ENCODE results near the gene IL12RB1.
A peak's percentile ranks its signal among the peaks of the same experiment; 100 is the strongest.

IL12RB1 gene

GRCh38 chr19:18122424-18122823 is 35.7 kb upstream of the IL12RB1 start:
- Histone ChIP-seq H3K4me1 (ENCODE audit: control insufficient read depth in 1 of 2, insufficient read depth in 2 of 2, low read length in 2 of 2) (peaks cover 18 to 20% of the 10 kb centered on the region in 2 donors), H3K9ac (ENCODE audit: low read depth in 1 of 2, low read length in 2 of 2) (no peak overlapping the region), H3K27ac (ENCODE audit: low read depth, low read length) (no peak overlapping the region), H3K36me3 (ENCODE audit: control insufficient read depth in 1 of 2, insufficient read depth in 2 of 2, low read length in 2 of 2) (peaks cover 22 to 49% of the 10 kb centered on the region in 2 donors), H3K9me3 (ENCODE audit: control insufficient read depth in 1 of 2, low read length in 2 of 2) (no peaks in the 10 kb centered on the region), H3K27me3 (ENCODE audit: control insufficient read depth in 1 of 2, insufficient read depth in 2 of 2, low read length in 2 of 2) (no peaks in the 10 kb centered on the region), H3K4me3 (ENCODE audit: low read depth in 1 of 2, low read length in 2 of 2) (no peak overlapping the region)

- Histone ChIP-seq H3K36me3 (ENCODE audit: control insufficient read depth in 1 of 2, insufficient read depth in 2 of 2, low read length in 2 of 2) (peaks cover 22 to 46% of the 10 kb centered on the region in 2 donors), H3K9me3 (ENCODE audit: control insufficient read depth in 1 of 2, low read length in 2 of 2) (no peaks in the 10 kb centered on the region), H3K27ac (ENCODE audit: low read depth, low read length) (no peak overlapping the region), H3K4me3 (ENCODE audit: low read depth in 1 of 2, low read length in 2 of 2) (no peak overlapping the region), H3K9ac (ENCODE audit: low read depth in 1 of 2, low read length in 2 of 2) (no peak overlapping the region), H3K27me3 (ENCODE audit: control insufficient read depth in 1 of 2, insufficient read depth in 2 of 2, low read length in 2 of 2) (no peaks in the 10 kb centered on the region), H3K4me1 (ENCODE audit: control insufficient read depth in 1 of 2, insufficient read depth in 2 of 2, low read length in 2 of 2) (peaks cover 21 to 24% of the 10 kb centered on the region in 2 donors)
Observed at GRCh38 chr19:18121166-18121565, 34.4 kb upstream of the IL12RB1 start.

GRCh38 chr19:18120127-18120526 is 33.4 kb upstream of the IL12RB1 start:
- no peak overlapping the region for H3K27ac ChIP-seq (ENCODE audit: low read depth, low read length)
- peaks cover 21 to 24% of the 10 kb centered on the region in 2 donors for H3K4me1 ChIP-seq (ENCODE audit: control insufficient read depth in 1 of 2, insufficient read depth in 2 of 2, low read length in 2 of 2)
- no peak overlapping the region for H3K9ac ChIP-seq (ENCODE audit: low read depth in 1 of 2, low read length in 2 of 2)
- H3K27me3 ChIP-seq (ENCODE audit: control insufficient read depth in 1 of 2, insufficient read depth in 2 of 2, low read length in 2 of 2): no peaks in the 10 kb centered on the region
- no peaks in the 10 kb centered on the region for H3K9me3 ChIP-seq (ENCODE audit: control insufficient read depth in 1 of 2, low read length in 2 of 2)
- H3K36me3 ChIP-seq (ENCODE audit: control insufficient read depth in 1 of 2, insufficient read depth in 2 of 2, low read length in 2 of 2): peaks cover 22 to 44% of the 10 kb centered on the region in 2 donors
- H3K4me3 ChIP-seq (ENCODE audit: low read depth in 1 of 2, low read length in 2 of 2): no peak overlapping the region

- H3K27ac ChIP-seq (ENCODE audit: low read depth, low read length): no peak overlapping the region
- peaks cover 22 to 45% of the 10 kb centered on the region in 2 donors for H3K36me3 ChIP-seq (ENCODE audit: control insufficient read depth in 1 of 2, insufficient read depth in 2 of 2, low read length in 2 of 2)
- H3K9me3 ChIP-seq (ENCODE audit: control insufficient read depth in 1 of 2, low read length in 2 of 2): no peaks in the 10 kb centered on the region
- H3K4me3 ChIP-seq (ENCODE audit: low read depth in 1 of 2, low read length in 2 of 2): peak overlapping the region; percentile 69 to 77
- H3K27me3 ChIP-seq (ENCODE audit: control insufficient read depth in 1 of 2, insufficient read depth in 2 of 2, low read length in 2 of 2): no peaks in the 10 kb centered on the region
- H3K4me1 ChIP-seq (ENCODE audit: control insufficient read depth in 1 of 2, insufficient read depth in 2 of 2, low read length in 2 of 2): peaks cover 21 to 24% of the 10 kb centered on the region in 2 donors
- H3K9ac ChIP-seq (ENCODE audit: low read depth in 1 of 2, low read length in 2 of 2): peak overlapping the region; percentile 4 to 74
Observed at GRCh38 chr19:18119717-18120105, 33.0 kb upstream of the IL12RB1 start.

- Histone ChIP-seq H3K4me1 (ENCODE audit: control insufficient read depth in 1 of 2, insufficient read depth in 2 of 2, low read length in 2 of 2) (peaks cover 21 to 24% of the 10 kb centered on the region in 2 donors), H3K9ac (ENCODE audit: low read depth in 1 of 2, low read length in 2 of 2) (peak overlapping the region; percentile 28 to 74), H3K36me3 (ENCODE audit: control insufficient read depth in 1 of 2, insufficient read depth in 2 of 2, low read length in 2 of 2) (peaks cover 19 to 45% of the 10 kb centered on the region in 2 donors), H3K27me3 (ENCODE audit: control insufficient read depth in 1 of 2, insufficient read depth in 2 of 2, low read length in 2 of 2) (no peaks in the 10 kb centered on the region), H3K27ac (ENCODE audit: low read depth, low read length) (no peak overlapping the region), H3K9me3 (ENCODE audit: control insufficient read depth in 1 of 2, low read length in 2 of 2) (no peaks in the 10 kb centered on the region), H3K4me3 (ENCODE audit: low read depth in 1 of 2, low read length in 2 of 2) (peak overlapping the region; percentile 69 to 77)
Observed at GRCh38 chr19:18119013-18119716, 32.4 kb upstream of the IL12RB1 start.

GRCh38 chr19:18118420-18119012 is 31.8 kb upstream of the IL12RB1 start:
- H3K36me3 ChIP-seq (ENCODE audit: control insufficient read depth in 1 of 2, insufficient read depth in 2 of 2, low read length in 2 of 2): peaks cover 13 to 39% of the 10 kb centered on the region in 2 donors
- H3K27ac ChIP-seq (ENCODE audit: low read depth, low read length): peak overlapping the region; percentile 30
- peak overlapping the region; percentile 34 to 74 for H3K9ac ChIP-seq (ENCODE audit: low read depth in 1 of 2, low read length in 2 of 2)
- H3K4me1 ChIP-seq (ENCODE audit: control insufficient read depth in 1 of 2, insufficient read depth in 2 of 2, low read length in 2 of 2): peaks cover 21 to 24% of the 10 kb centered on the region in 2 donors
- no peaks in the 10 kb centered on the region for H3K27me3 ChIP-seq (ENCODE audit: control insufficient read depth in 1 of 2, insufficient read depth in 2 of 2, low read length in 2 of 2)
- H3K9me3 ChIP-seq (ENCODE audit: control insufficient read depth in 1 of 2, low read length in 2 of 2): no peaks in the 10 kb centered on the region
- peak overlapping the region; percentile 69 to 77 for H3K4me3 ChIP-seq (ENCODE audit: low read depth in 1 of 2, low read length in 2 of 2)

- Histone ChIP-seq H3K4me3 (ENCODE audit: low read depth in 1 of 2, low read length in 2 of 2) (peak overlapping the region; percentile 69 to 77), H3K27me3 (ENCODE audit: control insufficient read depth in 1 of 2, insufficient read depth in 2 of 2, low read length in 2 of 2) (no peaks in the 10 kb centered on the region), H3K9ac (ENCODE audit: low read depth in 1 of 2, low read length in 2 of 2) (peak overlapping the region; percentile 34 to 74), H3K9me3 (ENCODE audit: control insufficient read depth in 1 of 2, low read length in 2 of 2) (no peaks in the 10 kb centered on the region), H3K27ac (ENCODE audit: low read depth, low read length) (peak overlapping the region; percentile 30), H3K4me1 (ENCODE audit: control insufficient read depth in 1 of 2, insufficient read depth in 2 of 2, low read length in 2 of 2) (peaks cover 21 to 26% of the 10 kb centered on the region in 2 donors), H3K36me3 (ENCODE audit: control insufficient read depth in 1 of 2, insufficient read depth in 2 of 2, low read length in 2 of 2) (peaks cover 6 to 32% of the 10 kb centered on the region in 2 donors)
Observed at GRCh38 chr19:18117692-18118378, 31.1 kb upstream of the IL12RB1 start.

GRCh38 chr19:18117364-18117691 is 30.6 kb upstream of the IL12RB1 start:
- H3K27me3 ChIP-seq (ENCODE audit: control insufficient read depth in 1 of 2, insufficient read depth in 2 of 2, low read length in 2 of 2): no peaks in the 10 kb centered on the region
- peak overlapping the region; percentile 35 to 44 for H3K4me3 ChIP-seq (ENCODE audit: low read depth in 1 of 2, low read length in 2 of 2)
- H3K4me1 ChIP-seq (ENCODE audit: control insufficient read depth in 1 of 2, insufficient read depth in 2 of 2, low read length in 2 of 2): peaks cover 21 to 29% of the 10 kb centered on the region in 2 donors
- H3K36me3 ChIP-seq (ENCODE audit: control insufficient read depth in 1 of 2, insufficient read depth in 2 of 2, low read length in 2 of 2): peaks cover under 1 to 27% of the 10 kb centered on the region in 2 donors
- no peak overlapping the region for H3K9ac ChIP-seq (ENCODE audit: low read depth in 1 of 2, low read length in 2 of 2)
- no peaks in the 10 kb centered on the region for H3K9me3 ChIP-seq (ENCODE audit: control insufficient read depth in 1 of 2, low read length in 2 of 2)
- H3K27ac ChIP-seq (ENCODE audit: low read depth, low read length): no peak overlapping the region

- Histone ChIP-seq H3K4me1 (ENCODE audit: control insufficient read depth in 1 of 2, insufficient read depth in 2 of 2, low read length in 2 of 2) (peaks cover 28 to 41% of the 10 kb centered on the region in 2 donors), H3K9ac (ENCODE audit: low read depth in 1 of 2, low read length in 2 of 2) (no peak overlapping the region), H3K27ac (ENCODE audit: low read depth, low read length) (no peak overlapping the region), H3K4me3 (ENCODE audit: low read depth in 1 of 2, low read length in 2 of 2) (no peak overlapping the region), H3K9me3 (ENCODE audit: control insufficient read depth in 1 of 2, low read length in 2 of 2) (no peaks in the 10 kb centered on the region), H3K36me3 (ENCODE audit: control insufficient read depth in 1 of 2, insufficient read depth in 2 of 2, low read length in 2 of 2) (peaks cover 0 to 21% of the 10 kb centered on the region in 2 donors), H3K27me3 (ENCODE audit: control insufficient read depth in 1 of 2, insufficient read depth in 2 of 2, low read length in 2 of 2) (no peaks in the 10 kb centered on the region)
Observed at GRCh38 chr19:18114483-18114882, 27.7 kb upstream of the IL12RB1 start.

GRCh38 chr19:18113827-18114226 is 27.1 kb upstream of the IL12RB1 start:
- peaks cover 0 to 21% of the 10 kb centered on the region in 2 donors for H3K36me3 ChIP-seq (ENCODE audit: control insufficient read depth in 1 of 2, insufficient read depth in 2 of 2, low read length in 2 of 2)
- no peak overlapping the region for H3K4me3 ChIP-seq (ENCODE audit: low read depth in 1 of 2, low read length in 2 of 2)
- H3K4me1 ChIP-seq (ENCODE audit: control insufficient read depth in 1 of 2, insufficient read depth in 2 of 2, low read length in 2 of 2): peaks cover 28 to 40% of the 10 kb centered on the region in 2 donors
- H3K9me3 ChIP-seq (ENCODE audit: control insufficient read depth in 1 of 2, low read length in 2 of 2): no peaks in the 10 kb centered on the region
- H3K27ac ChIP-seq (ENCODE audit: low read depth, low read length): no peak overlapping the region
- H3K27me3 ChIP-seq (ENCODE audit: control insufficient read depth in 1 of 2, insufficient read depth in 2 of 2, low read length in 2 of 2): no peaks in the 10 kb centered on the region
- H3K9ac ChIP-seq (ENCODE audit: low read depth in 1 of 2, low read length in 2 of 2): no peak overlapping the region
